HG03521 (cell line): ENCODE measurements around the gene TM7SF2.
"Not testable (repeated sequence)": the region's sequence is repeated elsewhere in the genome, so short reads cannot be mapped to it uniquely, and the experiment has no call there.

Experiments
- ATAC-seq: cut with Tn5 transposase; IDR thresholded peaks from one replicate; pipeline ENCODE4 v1.9.1; 2021; ENCODE audit warnings: mild to moderate bottlenecking, moderate library complexity; ENCODE audit not compliant: unreplicated experiment

Gene TM7SF2

DNA sequence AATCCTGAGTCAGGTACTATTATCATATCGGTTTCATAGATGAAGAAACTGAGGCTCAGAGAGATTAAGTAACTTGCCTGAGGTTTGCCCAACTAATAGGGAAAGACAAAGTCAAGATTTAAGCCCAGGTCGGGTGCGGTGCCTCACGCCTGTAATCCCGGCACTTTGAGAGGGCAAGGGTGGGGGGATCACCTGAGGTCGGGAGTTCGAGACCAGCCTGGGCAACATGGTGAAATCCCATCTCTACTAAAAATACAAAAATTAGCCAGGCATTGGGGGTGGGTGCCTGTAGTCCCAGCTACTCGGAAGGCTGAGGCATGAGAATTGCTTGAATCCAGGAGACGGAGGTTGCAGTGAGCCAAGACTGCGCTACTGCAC lies 38.4 kb downstream of the TM7SF2 start:
- not testable (repeated sequence) for ATAC-seq

DNA sequence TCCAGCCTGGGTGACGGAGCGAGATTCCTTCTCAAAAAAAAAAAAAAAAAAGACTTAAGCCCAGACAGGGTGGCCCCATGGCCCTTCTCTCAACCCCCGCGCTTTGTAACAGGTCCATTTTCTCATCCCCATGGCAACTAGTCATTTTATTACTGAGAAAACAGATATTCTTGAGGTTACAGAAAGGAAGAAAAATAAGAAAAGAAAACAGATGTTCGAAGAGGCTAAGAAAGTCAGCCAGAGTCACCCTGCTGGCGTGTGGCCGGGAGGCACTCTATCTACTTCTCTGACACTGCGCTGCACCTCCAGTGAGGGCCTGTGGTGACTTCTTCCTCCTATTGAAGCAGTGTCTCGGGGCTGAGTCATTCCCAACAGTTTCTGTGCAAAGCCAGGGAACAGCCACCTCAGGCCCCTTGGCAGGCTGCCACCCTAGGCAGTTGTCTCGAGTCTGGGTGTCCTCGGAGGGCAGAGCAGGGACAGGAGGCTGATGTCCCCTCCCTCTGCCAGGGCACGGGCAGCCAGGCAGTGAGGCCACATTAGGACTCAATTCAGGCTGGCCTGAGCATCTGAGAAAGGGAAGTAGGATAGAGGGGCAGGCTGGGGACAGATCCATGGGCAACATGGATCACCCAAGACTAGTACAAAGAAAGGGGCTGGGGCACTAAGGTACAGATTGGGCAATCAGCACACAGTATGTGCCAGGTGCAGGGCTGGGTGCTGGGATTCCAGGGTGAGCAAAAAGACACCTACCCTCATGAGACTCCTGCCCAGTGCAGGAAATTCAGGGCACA lies 39.0 kb downstream of the TM7SF2 start:
- ATAC-seq: no peak

DNA sequence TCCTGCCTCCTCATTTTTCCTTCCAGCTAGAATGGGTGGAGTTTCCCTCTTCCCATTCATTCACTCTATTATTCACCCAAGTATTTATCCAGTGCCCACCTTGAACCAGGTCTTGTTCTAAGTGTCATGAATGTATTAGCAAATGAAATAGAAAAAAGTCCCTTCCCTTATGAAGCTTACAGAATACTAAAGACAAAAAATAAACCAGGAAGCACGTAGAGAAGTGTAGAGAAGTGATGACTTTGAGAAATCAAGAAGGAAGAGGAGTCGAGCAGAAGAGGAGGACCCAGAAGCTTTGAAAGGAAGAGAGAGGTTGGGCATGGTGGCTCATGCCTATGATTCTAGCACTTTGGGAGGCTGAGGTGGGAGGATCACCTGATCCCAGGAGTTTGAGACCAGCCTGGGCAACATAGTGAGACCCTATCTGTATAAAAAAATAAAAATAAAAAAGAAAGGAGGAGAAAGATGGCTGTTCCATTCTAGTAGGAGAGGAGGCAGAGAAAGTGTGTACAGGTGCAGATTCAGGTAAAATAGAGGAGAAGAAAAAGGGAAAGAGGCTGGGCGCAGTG lies 39.7 kb downstream of the TM7SF2 start:
- no peak for ATAC-seq

DNA sequence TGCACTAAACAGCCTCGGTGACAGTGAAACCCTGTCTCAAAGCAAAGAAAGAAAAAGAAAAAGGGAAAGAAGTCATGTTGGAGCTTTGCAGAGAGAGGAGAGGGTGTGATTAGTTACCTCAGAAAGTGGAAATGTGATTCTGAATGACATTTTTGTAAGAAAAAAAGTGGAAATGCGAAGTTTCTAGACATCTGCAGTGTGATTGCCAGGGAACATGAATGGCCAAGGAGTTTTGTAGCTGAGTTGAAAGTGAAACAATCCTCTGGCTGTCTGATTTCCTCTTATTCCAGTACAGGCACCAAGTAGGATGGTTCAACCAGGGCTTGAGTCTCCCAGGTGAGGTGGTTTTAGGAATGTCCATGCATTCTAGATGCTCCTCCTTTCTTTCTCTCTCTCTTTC lies 40.5 kb downstream of the TM7SF2 start:
- ATAC-seq: no peak

DNA sequence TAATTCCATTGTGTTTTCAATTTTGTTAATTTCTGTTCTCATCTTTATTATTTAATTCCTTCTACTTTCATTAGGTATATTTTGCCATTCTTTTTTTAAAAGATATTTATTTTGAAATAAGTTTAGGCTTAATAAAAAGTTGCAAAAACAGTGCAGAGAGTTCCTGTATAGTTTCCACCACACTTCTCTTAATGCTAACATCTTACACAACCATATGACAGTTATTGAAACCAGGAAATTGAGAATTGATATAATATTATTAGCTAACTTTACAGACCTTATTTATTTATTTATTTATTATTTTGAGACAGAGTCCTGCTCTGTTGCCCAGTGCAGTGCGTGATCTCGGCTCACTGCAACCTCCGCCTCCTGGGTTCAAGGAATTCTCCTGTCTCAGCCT lies 44.6 kb downstream of the TM7SF2 start:
- ATAC-seq: no peak

DNA sequence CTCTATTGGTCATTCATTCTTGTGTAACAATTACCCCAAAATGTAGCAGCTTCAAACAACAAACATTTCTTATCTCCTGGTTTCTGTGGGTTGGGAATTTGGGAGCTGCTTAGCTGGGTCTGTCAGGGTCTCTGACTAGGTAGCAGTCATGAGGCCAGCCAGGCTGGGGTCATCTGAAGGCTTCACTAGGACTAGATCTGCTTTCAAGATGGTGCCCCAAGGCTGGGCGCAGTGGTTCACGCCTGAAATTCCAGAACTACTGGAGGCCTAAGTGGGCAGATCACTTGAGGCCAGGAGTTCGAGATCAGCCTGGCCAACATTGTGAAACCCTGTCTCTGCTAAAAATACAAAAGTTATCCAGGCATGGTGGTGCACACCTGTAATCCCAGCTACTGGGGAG lies 45.3 kb downstream of the TM7SF2 start:
- ATAC-seq: no peak

DNA sequence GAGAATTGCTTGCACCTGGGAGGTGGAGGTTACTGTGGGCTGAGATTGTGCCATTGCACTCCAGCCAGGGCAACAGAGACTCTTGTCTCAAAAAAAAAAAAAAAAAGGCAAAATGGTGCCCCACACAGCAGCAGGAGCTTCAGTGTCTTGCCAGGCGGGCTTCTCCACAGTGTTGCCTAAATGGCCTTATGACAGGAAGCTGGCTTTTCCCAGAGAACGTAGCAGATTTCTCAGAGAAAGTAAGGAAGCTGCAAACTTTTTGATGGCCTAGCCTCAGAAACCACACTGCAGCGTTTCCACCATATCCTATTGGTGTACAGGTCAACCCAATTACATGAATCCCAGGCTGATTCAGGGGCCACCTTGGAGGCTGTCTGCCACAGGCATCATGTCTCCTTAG lies 45.7 kb downstream of the TM7SF2 start:
- no peak for ATAC-seq

DNA sequence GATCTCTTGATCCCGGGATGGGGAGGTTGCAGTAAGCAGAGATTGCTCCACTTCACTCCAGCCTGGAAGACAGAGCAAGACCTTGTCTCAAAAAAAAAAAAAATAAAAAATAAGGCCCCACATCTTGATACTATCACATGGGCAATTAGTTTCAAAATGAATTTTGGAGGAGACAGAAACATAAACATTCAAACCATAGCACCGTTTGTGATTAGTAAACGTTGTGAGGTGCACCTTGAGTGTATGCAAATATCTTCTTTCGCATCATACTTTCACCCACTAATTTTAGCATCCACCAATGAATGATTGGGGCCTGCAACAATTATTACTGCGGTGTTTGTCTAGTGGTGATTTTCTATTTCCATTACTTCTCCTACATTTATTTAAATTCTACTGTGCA lies 47.3 kb downstream of the TM7SF2 start:
- no peak for ATAC-seq

DNA sequence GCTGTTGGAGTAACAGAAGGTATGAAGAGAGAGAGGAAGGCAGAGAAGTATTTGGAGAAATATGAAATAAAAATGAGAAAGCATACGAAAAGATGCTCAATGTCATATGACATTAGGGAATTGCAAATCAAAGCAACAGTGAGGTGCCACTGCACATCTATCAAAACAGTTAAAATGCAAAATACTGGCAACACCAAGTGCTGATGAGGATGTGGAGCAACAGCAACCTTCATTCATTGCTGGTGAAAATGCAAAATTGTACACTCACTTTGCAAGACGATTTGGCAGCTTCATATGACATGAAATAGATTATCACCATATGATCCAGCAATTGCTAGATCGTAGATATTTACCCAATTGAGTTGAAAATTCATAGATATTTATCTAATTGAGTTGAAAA lies 49.0 kb downstream of the TM7SF2 start:
- ATAC-seq: no peak

DNA sequence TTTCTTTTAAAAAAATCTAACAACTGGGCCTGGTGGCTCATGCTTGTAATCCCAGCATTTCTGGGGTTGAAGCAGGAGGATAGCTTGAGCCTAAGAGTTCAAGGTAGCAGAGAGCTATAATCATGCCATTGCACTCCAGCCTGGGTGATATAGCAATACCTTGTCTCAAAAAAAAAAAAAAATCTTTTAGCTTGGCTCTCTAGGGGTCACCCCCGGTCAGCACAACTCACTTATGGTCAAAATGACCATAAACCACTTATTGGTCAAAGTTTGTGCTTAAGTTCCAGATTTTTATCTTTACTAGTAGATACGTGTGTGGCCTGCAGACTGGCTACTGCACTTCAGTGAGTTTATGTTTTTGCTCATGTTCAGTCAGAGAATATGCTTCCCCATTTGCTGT lies 52.0 kb downstream of the TM7SF2 start:
- no peak for ATAC-seq
